GM12878 (cell line): ENCODE results near the gene VPS29. TPM values are rescaled to one million over a fixed set of nuclear protein-coding genes. Genes with fewer than 3 reads are reported as not detected.

Experiments
- ATAC-seq: fragments of 200-7000 bp; cut with Tn5 transposase; 3 replicates; pipeline ENCODE4 v1.9.1; 2020; ENCODE audit warnings: mild to moderate bottlenecking, moderate library complexity
- BruUV-seq: library from RNA; stranded (reverse); fragments of 400-500 nt; replicated peaks from 2 replicates; lab custom pipeline; 2021; lab: Mats Ljungman, UMichigan
- CTCF ChIA-PET: fragments of 300-600 bp; sonication (Branson Sonifier 250); formaldehyde crosslinking; extraction: SDS; loops from one replicate; lab custom pipeline; 2021; ENCODE audit warnings: inconsistent platforms; lab: Yijun Ruan, JAX
- POLR2A ChIA-PET: fragments of 350-600 bp; formaldehyde crosslinking; extraction: SDS; loops from one replicate; lab custom pipeline; 2021; ENCODE audit warnings: inconsistent platforms; lab: Charles Lee
- RAD21 ChIA-PET: fragments of 300-600 bp; sonication (Branson Sonifier 250); formaldehyde crosslinking; loops from one replicate; lab custom pipeline; 2023; ENCODE audit warnings: antibody characterized with exemption; ENCODE audit not compliant: unreplicated experiment; lab: Charles Lee
- SMC1A ChIA-PET: fragments of 300-600 bp; sonication (Branson Sonifier 250); formaldehyde crosslinking; loops from one replicate; lab custom pipeline; 2023; ENCODE audit not compliant: unreplicated experiment, uncharacterized antibody; lab: Charles Lee
- DNase-seq: peaks from one replicate; pipeline ENCODE4 v3.0.0-alpha.2; 2011; ENCODE audit warnings: low read depth, low spot score
- FAIRE-seq: peaks from 3 replicates; lab custom pipeline; 2011; peaks lifted over from hg19 to GRCh38; lab: Jason Lieb, UNC
- H2AFZ ChIP-seq: 2 replicates; pipeline ENCODE4 v1.6.0; 2011; ENCODE audit warnings: low read depth, low read length, control low read depth; ENCODE audit not compliant: control insufficient read depth
- H3K27ac ChIP-seq: 2 replicates; pipeline ENCODE4 v1.5.1; 2011; ENCODE audit warnings: control low read depth; ENCODE audit not compliant: control insufficient read depth, insufficient read depth
- H3K27me3 ChIP-seq, 2 experiments: replicated peaks in 1 of 2; 2 replicates each; pipeline versions ENCODE4 v1.6.0 to v1.6.1; 2011; ENCODE audit warnings: low read length in 1 of 2; ENCODE audit not compliant: control insufficient read depth in 2 of 2, insufficient read depth in 2 of 2
- H3K36me3 ChIP-seq, 2 experiments: 2 replicates each; pipeline ENCODE4 v1.5.1; 2011; ENCODE audit warnings: low read length in 1 of 2; ENCODE audit not compliant: control insufficient read depth in 2 of 2, insufficient read depth in 2 of 2
- H3K4me1 ChIP-seq: 2 replicates; pipeline ENCODE4 v1.6.1; 2011; ENCODE audit warnings: mild to moderate bottlenecking, low read length, moderate library complexity, mixed read lengths; ENCODE audit not compliant: control insufficient read depth, insufficient read depth
- H3K4me2 ChIP-seq: 2 replicates; pipeline ENCODE4 v1.6.0; 2011; ENCODE audit warnings: control low read depth; ENCODE audit not compliant: control insufficient read depth, insufficient read depth
- H3K4me3 ChIP-seq: fragments of 200-600 bp; sonication (generic); 2 replicates; pipeline ENCODE4 v1.5.1; 2016
- H3K79me2 ChIP-seq: 2 replicates; pipeline ENCODE4 v1.6.0; 2011; ENCODE audit warnings: low read length; ENCODE audit not compliant: control insufficient read depth, insufficient read depth
- H3K9ac ChIP-seq: 2 replicates; pipeline ENCODE4 v1.8.0; 2011; ENCODE audit warnings: low read length, control low read depth, mixed read lengths; ENCODE audit not compliant: control insufficient read depth, insufficient read depth
- H3K9me3 ChIP-seq: replicated peaks from 3 replicates; pipeline ENCODE4 v1.5.1; 2011; ENCODE audit warnings: mild to moderate bottlenecking, low read length; ENCODE audit not compliant: control insufficient read depth, insufficient read depth
- H4K20me1 ChIP-seq: 2 replicates; pipeline ENCODE4 v1.6.0; 2011; ENCODE audit not compliant: control insufficient read depth, insufficient read depth
- BHLHE40 ChIP-seq, 2 experiments: fragments of 450-650 bp in 1 of 2; IDR thresholded peaks; 2 replicates each; pipeline ENCODE4 v1.6.1; 2011 to 2017; ENCODE audit warnings: low read depth in 2 of 2, borderline replicate concordance in 1 of 2, improper control_type of control experiment in 1 of 2, low read length in 1 of 2, mild to moderate bottlenecking in 1 of 2
- DPF2 ChIP-seq: fragments of 450-650 bp; IDR thresholded peaks from 2 replicates; pipeline ENCODE4 v1.6.1; 2017; ENCODE audit warnings: mild to moderate bottlenecking
- EP300 ChIP-seq, 2 experiments: fragments of 150-350 bp in 1 of 2; IDR thresholded peaks; 2 replicates each; pipeline ENCODE4 v1.6.1; 2011 to 2012; ENCODE audit warnings: low read depth in 2 of 2, low read length in 2 of 2, borderline replicate concordance in 1 of 2, improper control_type of control experiment in 1 of 2, inconsistent platforms in 1 of 2; ENCODE audit not compliant: control insufficient read depth in 1 of 2
- HDAC6 ChIP-seq: fragments of 200-600 bp; sonication (generic); IDR thresholded peaks from one replicate; pipeline ENCODE4 v1.8.0; 2017; ENCODE audit warnings: antibody characterized with exemption; ENCODE audit not compliant: unreplicated experiment
- MAX ChIP-seq: IDR thresholded peaks from 2 replicates; pipeline ENCODE4 v1.6.1; 2012; ENCODE audit warnings: low read depth, low read length, improper control_type of control experiment
- PAX5 ChIP-seq: IDR thresholded peaks from 2 replicates; pipeline ENCODE4 v1.6.1; 2011; ENCODE audit warnings: low read depth, low read length, borderline replicate concordance
- RBBP5 ChIP-seq: fragments of 200-600 bp; sonication (generic); conservative IDR thresholded peaks from 2 replicates; pipeline ENCODE4 v1.6.1; 2016
- REST ChIP-seq: IDR thresholded peaks from 2 replicates; pipeline ENCODE4 v1.6.1; 2012; ENCODE audit warnings: mild to moderate bottlenecking, low read depth, low read length
- SIN3A ChIP-seq: IDR thresholded peaks from 2 replicates; pipeline ENCODE4 v1.6.1; 2012; ENCODE audit warnings: low read depth, low read length, improper control_type of control experiment
- ZNF592 ChIP-seq: fragments of 450-650 bp; IDR thresholded peaks from 2 replicates; pipeline ENCODE4 v1.6.1; 2017; ENCODE audit warnings: mild to moderate bottlenecking, moderate library complexity
- ZSCAN29 ChIP-seq: fragments of 450-650 bp; IDR thresholded peaks from 2 replicates; pipeline ENCODE4 v1.6.1; 2017; ENCODE audit warnings: mild to moderate bottlenecking, moderate library complexity
- WGBS: methylation state at CpG from one replicate; pipeline ENCODE4 v1.1.6; 2016; ENCODE audit warnings: low lambda C conversion rate; ENCODE audit not compliant: insufficient replicate concordance, insufficient coverage; ENCODE audit errors: missing lambda C conversion rate; 5-methylcytosine and 5-hydroxymethylcytosine counted together
- in situ Hi-C: fragments of 300-500 bp; cut with MboI; formaldehyde crosslinking; loops from 9 replicates; pipeline ENCODE4 v1.14.3; 2018; ENCODE audit warnings: mixed read lengths
- intact Hi-C: fragments of 100-400 bp; cut with micrococcal nuclease; formaldehyde crosslinking; loops from one replicate; pipeline ENCODE4 v1.14.2; 2022; ENCODE audit not compliant: unreplicated experiment
- polyA plus RNA-seq, 11 experiments: library from polyadenylated mRNA; depleted of rRNA in 4 of 11; unstranded in 6 of 11; stranded (reverse) in 5 of 11; fragments of >200 nt; fragmentation: Nextera tagmentation in 4 of 11; fragmentation: Illumina TruSeq in 1 of 11; extraction: Ambion mirVana in 4 of 11; extraction: Trizol in 1 of 11; gene quantifications; 1 replicate in 1 of 11; 2 replicates in 10 of 11; pipeline versions ENCODE4 v1.2.1 to v1.2.3, GENCODE V29; 2011 to 2016; ENCODE audit warnings: inconsistent platforms in 2 of 11, missing spikeins in 2 of 11, low read depth in 1 of 11
- total RNA-seq, 4 experiments: library from RNA; depleted of rRNA in 3 of 4; stranded (reverse); fragments of >200 nt in 3 of 4; fragmentation: Illumina TruSeq in 1 of 4; extraction: Trizol in 1 of 4; gene quantifications; 2 replicates each; pipeline versions ENCODE4 v1.2.1 to v1.2.3, GENCODE V29; 2013 to 2021

The VPS29 gene
- total and polyA plus RNA-seq, 10 of the 15 experiments (the other 5 are each of a cell fraction or from before 2014, with no cell fraction given): 65.3 to 405 (median 206) TPM

GRCh38 chr12:110536834-110537604 is 35.1 kb upstream of the VPS29 start:
- Histone ChIP-seq H4K20me1 (no peaks in the 10 kb centered on the region), H2AFZ (no peak overlapping the region), H3K9me3 (no peaks in the 10 kb centered on the region), H3K27ac (peak overlapping the region; percentile 13; the same call in 1 of the 2 replicates), H3K9ac (no peak overlapping the region), H3K27me3 (no peaks in the 10 kb centered on the region), H3K4me2 (no peak overlapping the region), H3K4me1 (peaks cover 55% of the 10 kb centered on the region), H3K4me3 (no peak overlapping the region), H3K36me3 (peaks cover 7 to 36% of the 10 kb centered on the region in 2 experiments), H3K79me2 (peaks cover 56% of the 10 kb centered on the region)
- 96% methylated on average over 4 of the region's 4 CpGs for WGBS
- SMC1A ChIA-PET: interaction anchor here (0.6 to 18.4 kb wide), 6 partner anchors 9 to 63 kb away, joined by 3 to 308 read pairs (median 10); no protein-coding TSS in a partner anchor
- POLR2A ChIA-PET: interaction anchor here (0.7 to 10.4 kb wide), 3 partner anchors 10 to 41 kb away, joined by 3 to 122 read pairs (median 5); no protein-coding TSS in a partner anchor
- CTCF ChIA-PET: interaction anchor here (0.9 to 2.0 kb wide), 4 partner anchors 11 to 69 kb away, joined by 3 to 6 read pairs (median 3); partner anchors contain the start of gene GPN3
- FAIRE-seq (no peak), DNase-seq (no peak), ATAC-seq (no peak)
- no TSS peak for BruUV-seq
- RAD21 ChIA-PET: interaction anchor here (0.6 to 1.6 kb wide), 4 partner anchors 9 to 66 kb away, joined by 3 to 5 read pairs (median 3); no protein-coding TSS in a partner anchor
- intact Hi-C loops: loop anchor here (10.0 kb wide), 1 partner anchor 348 kb away; no protein-coding TSS in a partner anchor
- in situ Hi-C loops: no loop called here
- TF ChIP-seq PAX5 (no peak), SIN3A (no peak), DPF2 (no peak), ZNF592 (no peak), MAX (no peak), BHLHE40 (IDR thresholded peaks at IDR 0.05; ENCODE audit: borderline replicate concordance in 1 of 2, low read depth in 2 of 2, low read length in 1 of 2) (no peak), EP300 (IDR thresholded peaks at IDR 0.05; ENCODE audit: borderline replicate concordance in 1 of 2, control insufficient read depth in 1 of 2, low read depth in 2 of 2, low read length in 2 of 2) (no peak), ZSCAN29 (no peak), RBBP5 (no peak), HDAC6 (no peak), REST (no peak)
